ENCODE results near the gene EYS. TPM values are rescaled to one million over a fixed set of nuclear protein-coding genes. Genes with fewer than 3 reads are reported as not detected.

The EYS gene
- total and polyA plus RNA-seq, 3 experiments from 2014 or later = not detected

DNA sequence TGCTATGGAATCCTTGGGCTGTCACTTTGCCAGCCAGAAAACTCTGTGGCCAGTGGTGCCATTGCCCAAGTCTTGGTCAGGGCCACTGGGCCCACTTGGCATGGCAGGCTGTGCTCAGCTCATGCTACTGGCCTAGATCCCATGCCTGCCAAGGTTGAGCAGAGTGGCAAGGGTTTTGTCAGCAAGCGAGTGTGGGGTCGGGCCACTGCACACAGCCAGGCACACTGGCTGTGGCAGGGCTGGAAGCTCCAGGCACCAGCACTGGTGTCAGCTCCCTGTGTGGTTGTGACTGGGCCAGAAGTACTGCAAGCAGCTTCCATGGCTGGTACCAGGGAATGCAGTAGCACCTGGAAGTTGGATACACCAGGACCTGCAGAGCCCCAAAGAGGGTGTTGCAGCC, 846.8 kb downstream of the EYS start:
- H3K9me3 ChIP-seq (ENCODE audit: low read length) = no peaks in the 10 kb centered on the region
- no peak overlapping the region for H3K4me3 ChIP-seq (ENCODE audit: low read length)
- no peak for DNase-seq
- H3K4me3 Mint-ChIP-seq = no peak overlapping the region
- no peaks in the 10 kb centered on the region for H3K27me3 ChIP-seq (ENCODE audit: insufficient read depth, low read length, poor library complexity, severe bottlenecking)
- no peaks in the 10 kb centered on the region for H3K36me3 Mint-ChIP-seq
- no peaks in the 10 kb centered on the region for H3K4me1 ChIP-seq (ENCODE audit: insufficient read depth, low read length)
- no peak overlapping the region for H3K27ac Mint-ChIP-seq
- H3K36me3 ChIP-seq (ENCODE audit: insufficient read depth, low read length) = no peaks in the 10 kb centered on the region
- H3K9me3 Mint-ChIP-seq = peaks cover 4 to 28% (median 9%) of the 10 kb centered on the region in 5 donors
- POLR2A ChIA-PET = no interaction called here
- CTCF ChIA-PET = no interaction called here
- no peaks in the 10 kb centered on the region for H3K4me1 Mint-ChIP-seq
- H3K27ac ChIP-seq (ENCODE audit: low read depth, low read length) = no peak overlapping the region
- no peaks in the 10 kb centered on the region for H3K27me3 Mint-ChIP-seq

DNA sequence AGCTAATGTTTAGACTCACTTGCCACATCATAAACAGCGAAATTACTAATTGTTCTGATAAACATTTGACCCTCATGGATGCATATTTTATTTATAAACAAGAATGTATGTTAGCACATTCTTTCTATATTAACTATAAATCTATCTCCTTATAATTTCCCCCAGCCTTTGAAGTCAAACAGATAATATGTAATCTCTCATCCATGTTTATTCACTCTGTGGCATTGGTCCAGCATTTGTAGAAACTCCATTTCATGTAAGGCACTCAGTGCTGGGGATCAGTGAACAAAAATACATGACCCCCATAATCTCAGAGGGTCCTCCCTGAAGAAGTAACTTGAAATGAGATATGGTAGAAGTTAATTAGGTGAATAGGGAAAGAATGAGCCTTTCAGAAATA, 856.9 kb downstream of the EYS start:
- H3K36me3 ChIP-seq (ENCODE audit: insufficient read depth, low read length) = no peaks in the 10 kb centered on the region
- Mint-ChIP-seq H3K27ac (no peak overlapping the region), H3K27me3 (no peaks in the 10 kb centered on the region), H3K4me3 (no peak overlapping the region), H3K36me3 (no peaks in the 10 kb centered on the region), H3K9me3 (peaks cover 4 to 21% (median 15%) of the 10 kb centered on the region in 5 donors), H3K4me1 (no peaks in the 10 kb centered on the region)
- ChIA-PET CTCF (no interaction called here), POLR2A (no interaction called here)
- no peak overlapping the region for H3K4me3 ChIP-seq (ENCODE audit: low read length)
- no peaks in the 10 kb centered on the region for H3K9me3 ChIP-seq (ENCODE audit: low read length)
- no peaks in the 10 kb centered on the region for H3K27me3 ChIP-seq (ENCODE audit: insufficient read depth, low read length, poor library complexity, severe bottlenecking)
- no peaks in the 10 kb centered on the region for H3K4me1 ChIP-seq (ENCODE audit: insufficient read depth, low read length)
- no peak overlapping the region for H3K27ac ChIP-seq (ENCODE audit: low read depth, low read length)
- DNase-seq = no peak

DNA sequence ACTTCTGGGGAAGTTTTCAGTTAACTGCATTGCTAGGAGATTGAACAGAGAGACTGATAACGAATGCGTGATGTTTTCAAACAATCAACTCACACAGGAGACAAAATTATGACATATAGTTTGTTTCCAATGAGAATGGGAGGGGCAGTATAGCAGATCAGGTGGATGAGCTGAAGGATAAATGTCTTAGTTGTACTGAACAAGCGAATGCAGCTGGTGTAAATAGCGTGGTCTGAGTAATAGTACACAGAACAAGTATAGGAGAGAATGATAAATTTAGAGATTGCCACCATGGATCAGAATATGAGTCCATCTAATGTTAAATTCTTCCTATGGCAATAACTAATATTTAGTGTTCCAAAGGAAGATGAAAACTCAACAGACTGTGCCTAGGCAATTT, 858.6 kb downstream of the EYS start:
- H3K9me3 ChIP-seq (ENCODE audit: low read length) = no peaks in the 10 kb centered on the region
- Mint-ChIP-seq H3K27me3 (no peaks in the 10 kb centered on the region), H3K36me3 (no peaks in the 10 kb centered on the region), H3K27ac (no peak overlapping the region), H3K4me3 (no peak overlapping the region), H3K4me1 (no peaks in the 10 kb centered on the region), H3K9me3 (peaks cover 4 to 25% (median 13%) of the 10 kb centered on the region in 5 donors)
- DNase-seq = no peak
- POLR2A ChIA-PET = no interaction called here
- no peak overlapping the region for H3K27ac ChIP-seq (ENCODE audit: low read depth, low read length)
- H3K27me3 ChIP-seq (ENCODE audit: insufficient read depth, low read length, poor library complexity, severe bottlenecking) = no peaks in the 10 kb centered on the region
- H3K36me3 ChIP-seq (ENCODE audit: insufficient read depth, low read length) = no peaks in the 10 kb centered on the region
- CTCF ChIA-PET = no interaction called here
- no peaks in the 10 kb centered on the region for H3K4me1 ChIP-seq (ENCODE audit: insufficient read depth, low read length)
- H3K4me3 ChIP-seq (ENCODE audit: low read length) = no peak overlapping the region

DNA sequence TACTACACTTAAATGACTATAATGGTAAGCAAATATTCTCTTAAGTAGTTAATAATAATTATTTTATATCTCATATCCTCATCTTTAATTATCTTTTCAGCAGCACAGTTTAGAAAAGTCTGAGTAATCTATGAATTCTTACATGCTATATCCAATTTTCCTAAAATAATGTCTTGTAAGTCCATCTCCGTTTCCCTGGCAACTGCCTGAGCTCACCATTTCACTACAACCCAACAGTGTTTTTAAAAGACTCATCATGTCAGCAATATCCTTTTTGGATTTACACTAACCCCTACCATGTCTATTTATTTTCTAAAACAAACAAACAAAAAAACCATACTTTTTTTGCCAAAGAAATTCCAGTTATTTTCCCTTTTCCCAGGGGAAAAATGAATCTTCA, 859.6 kb downstream of the EYS start:
- no peaks in the 10 kb centered on the region for H3K27me3 ChIP-seq (ENCODE audit: insufficient read depth, low read length, poor library complexity, severe bottlenecking)
- H3K4me1 ChIP-seq (ENCODE audit: insufficient read depth, low read length) = no peaks in the 10 kb centered on the region
- Mint-ChIP-seq H3K4me3 (no peak overlapping the region), H3K36me3 (no peaks in the 10 kb centered on the region), H3K27me3 (no peaks in the 10 kb centered on the region), H3K4me1 (no peaks in the 10 kb centered on the region), H3K9me3 (peaks cover 4 to 25% (median 18%) of the 10 kb centered on the region in 5 donors), H3K27ac (no peak overlapping the region)
- H3K27ac ChIP-seq (ENCODE audit: low read depth, low read length) = no peak overlapping the region
- H3K4me3 ChIP-seq (ENCODE audit: low read length) = no peak overlapping the region
- H3K36me3 ChIP-seq (ENCODE audit: insufficient read depth, low read length) = no peaks in the 10 kb centered on the region
- DNase-seq = no peak
- no peaks in the 10 kb centered on the region for H3K9me3 ChIP-seq (ENCODE audit: low read length)
- POLR2A ChIA-PET = no interaction called here
- CTCF ChIA-PET = no interaction called here

DNA sequence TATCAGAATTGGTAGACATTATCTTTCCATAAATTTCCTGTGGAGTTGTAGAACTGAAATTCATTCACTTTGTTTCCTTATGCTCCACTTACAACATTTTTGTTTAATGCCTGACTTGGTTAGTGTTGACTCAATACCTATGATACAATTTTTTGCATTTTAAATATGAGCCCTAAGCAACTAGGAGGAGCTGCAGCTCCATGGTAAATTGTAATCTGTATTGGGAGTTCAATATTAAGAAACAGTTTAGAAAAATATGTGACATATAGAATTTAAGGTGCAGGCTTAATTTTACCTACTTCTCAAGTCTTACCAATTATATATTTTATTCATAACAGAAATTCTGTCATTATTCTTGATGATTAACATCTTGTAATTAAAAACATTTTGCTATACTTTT, 868.3 kb downstream of the EYS start:
- ChIA-PET POLR2A (no interaction called here), CTCF (no interaction called here)
- Mint-ChIP-seq H3K4me1 (no peaks in the 10 kb centered on the region), H3K4me3 (no peak overlapping the region), H3K36me3 (no peaks in the 10 kb centered on the region), H3K27me3 (no peaks in the 10 kb centered on the region), H3K27ac (no peak overlapping the region), H3K9me3 (peaks cover 2 to 15% (median 10%) of the 10 kb centered on the region in 5 donors)
- no peak overlapping the region for H3K4me3 ChIP-seq (ENCODE audit: low read length)
- DNase-seq = no peak
- H3K36me3 ChIP-seq (ENCODE audit: insufficient read depth, low read length) = no peaks in the 10 kb centered on the region
- H3K9me3 ChIP-seq (ENCODE audit: low read length) = no peaks in the 10 kb centered on the region
- H3K27me3 ChIP-seq (ENCODE audit: insufficient read depth, low read length, poor library complexity, severe bottlenecking) = no peaks in the 10 kb centered on the region
- H3K4me1 ChIP-seq (ENCODE audit: insufficient read depth, low read length) = no peaks in the 10 kb centered on the region
- H3K27ac ChIP-seq (ENCODE audit: low read depth, low read length) = no peak overlapping the region

DNA sequence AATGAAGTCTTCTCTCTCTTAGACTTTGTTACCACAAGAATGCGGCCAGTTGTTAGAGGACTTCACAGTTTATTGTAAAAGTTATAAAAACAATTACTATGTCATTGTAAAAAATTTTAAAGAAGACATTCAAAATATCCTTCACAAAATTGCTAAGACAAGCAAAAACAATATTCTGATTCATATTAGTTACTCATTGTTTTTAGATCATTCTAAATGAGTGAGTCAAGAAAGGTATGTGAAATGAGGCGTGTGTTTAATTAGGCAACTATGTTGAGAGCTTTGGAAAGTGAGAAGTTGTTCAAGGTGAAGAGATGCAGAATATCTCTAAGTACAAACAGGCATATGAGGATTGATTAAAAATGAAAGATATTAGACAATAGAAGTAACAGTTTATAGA, 875.3 kb downstream of the EYS start:
- Mint-ChIP-seq H3K27me3 (no peaks in the 10 kb centered on the region), H3K27ac (no peak overlapping the region), H3K36me3 (no peaks in the 10 kb centered on the region), H3K4me1 (no peaks in the 10 kb centered on the region), H3K4me3 (no peak overlapping the region), H3K9me3 (peaks cover 0 to 20% (median 5%) of the 10 kb centered on the region in 5 donors)
- Histone ChIP-seq H3K9me3 (ENCODE audit: low read length) (no peaks in the 10 kb centered on the region), H3K4me1 (ENCODE audit: insufficient read depth, low read length) (no peaks in the 10 kb centered on the region), H3K27me3 (ENCODE audit: insufficient read depth, low read length, poor library complexity, severe bottlenecking) (no peaks in the 10 kb centered on the region), H3K4me3 (ENCODE audit: low read length) (no peak overlapping the region), H3K27ac (ENCODE audit: low read depth, low read length) (no peak overlapping the region), H3K36me3 (ENCODE audit: insufficient read depth, low read length) (no peaks in the 10 kb centered on the region)
- ChIA-PET POLR2A (no interaction called here), CTCF (no interaction called here)
- no peak for DNase-seq

DNA sequence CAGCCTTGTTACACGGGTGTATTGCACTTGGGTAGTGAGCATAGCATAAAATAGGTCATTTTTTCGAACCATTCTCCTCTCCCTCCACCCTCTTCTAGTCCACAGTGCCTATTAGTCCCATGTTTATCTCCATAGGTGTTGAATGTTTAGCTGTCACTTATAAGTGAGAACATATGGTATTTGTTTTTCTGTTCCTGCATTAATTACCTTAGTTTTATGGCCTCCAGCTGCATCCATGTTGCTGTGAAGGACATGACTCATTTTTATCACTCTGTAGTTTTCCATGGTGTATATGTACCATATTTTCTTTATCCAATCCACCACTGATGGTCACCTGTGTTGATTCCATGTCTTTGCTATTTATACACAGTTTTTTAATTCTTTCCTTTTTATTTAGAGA, 889.5 kb downstream of the EYS start:
- ChIA-PET POLR2A (no interaction called here), CTCF (no interaction called here)
- Histone ChIP-seq H3K9me3 (ENCODE audit: low read length) (no peaks in the 10 kb centered on the region), H3K4me1 (ENCODE audit: insufficient read depth, low read length) (no peaks in the 10 kb centered on the region), H3K4me3 (ENCODE audit: low read length) (no peak overlapping the region), H3K27ac (ENCODE audit: low read depth, low read length) (no peak overlapping the region), H3K36me3 (ENCODE audit: insufficient read depth, low read length) (no peaks in the 10 kb centered on the region), H3K27me3 (ENCODE audit: insufficient read depth, low read length, poor library complexity, severe bottlenecking) (no peaks in the 10 kb centered on the region)
- peaks cover 0 to 26% (median 7%) of the 10 kb centered on the region in 5 donors for H3K9me3 Mint-ChIP-seq
- no peaks in the 10 kb centered on the region for H3K4me1 Mint-ChIP-seq
- H3K27ac Mint-ChIP-seq = no peak overlapping the region
- no peaks in the 10 kb centered on the region for H3K27me3 Mint-ChIP-seq
- H3K36me3 Mint-ChIP-seq = no peaks in the 10 kb centered on the region
- DNase-seq = no peak
- no peak overlapping the region for H3K4me3 Mint-ChIP-seq

DNA sequence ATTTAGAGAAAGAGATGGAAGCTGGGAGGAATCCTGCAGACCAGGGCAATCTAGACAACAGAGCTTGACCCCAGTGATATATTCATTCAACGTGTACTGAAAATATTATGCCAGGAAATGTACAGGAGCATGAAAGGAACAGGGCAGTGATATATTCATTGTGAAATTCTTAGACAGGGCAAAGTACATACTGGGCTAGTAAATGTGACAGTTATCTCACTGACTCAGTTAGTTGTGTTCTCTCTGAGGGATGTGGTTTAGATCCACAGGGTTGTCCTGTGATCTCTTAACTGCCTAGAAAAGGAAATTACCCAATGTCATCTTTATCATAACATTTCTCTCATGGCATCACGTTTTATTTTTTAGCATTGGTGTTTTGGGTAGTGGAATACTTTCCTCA, 891.3 kb downstream of the EYS start:
- Mint-ChIP-seq H3K27ac (no peak overlapping the region), H3K4me1 (no peaks in the 10 kb centered on the region), H3K9me3 (peaks cover 0 to 16% (median 7%) of the 10 kb centered on the region in 5 donors), H3K4me3 (no peak overlapping the region), H3K27me3 (no peaks in the 10 kb centered on the region), H3K36me3 (no peaks in the 10 kb centered on the region)
- H3K9me3 ChIP-seq (ENCODE audit: low read length) = no peaks in the 10 kb centered on the region
- H3K4me1 ChIP-seq (ENCODE audit: insufficient read depth, low read length) = no peaks in the 10 kb centered on the region
- no peak overlapping the region for H3K27ac ChIP-seq (ENCODE audit: low read depth, low read length)
- no peak for DNase-seq
- no peaks in the 10 kb centered on the region for H3K36me3 ChIP-seq (ENCODE audit: insufficient read depth, low read length)
- CTCF ChIA-PET = no interaction called here
- POLR2A ChIA-PET = no interaction called here
- no peaks in the 10 kb centered on the region for H3K27me3 ChIP-seq (ENCODE audit: insufficient read depth, low read length, poor library complexity, severe bottlenecking)
- no peak overlapping the region for H3K4me3 ChIP-seq (ENCODE audit: low read length)

DNA sequence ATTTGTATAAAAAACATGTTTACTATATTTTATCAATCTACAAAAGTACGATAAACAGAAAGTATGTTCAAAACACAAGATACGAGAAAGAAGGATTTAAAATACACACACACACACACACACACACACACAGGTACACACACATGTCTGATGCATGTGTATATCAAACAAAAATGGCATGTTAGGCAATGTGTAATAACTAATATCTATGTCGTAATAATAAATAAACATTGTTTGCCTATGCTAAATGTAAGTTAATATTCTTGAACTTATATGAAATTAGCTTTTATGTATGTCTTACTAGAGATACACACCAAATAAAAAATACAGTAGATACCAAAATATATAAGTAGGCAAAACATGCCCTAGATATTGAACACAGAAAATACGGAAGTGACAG, 894.9 kb downstream of the EYS start:
- CTCF ChIA-PET = no interaction called here
- H3K4me1 ChIP-seq (ENCODE audit: insufficient read depth, low read length) = no peaks in the 10 kb centered on the region

More for the DNA sequence above, 894.9 kb downstream of the EYS start:
- DNase-seq = no peak
- POLR2A ChIA-PET = no interaction called here
- Mint-ChIP-seq H3K36me3 (no peaks in the 10 kb centered on the region), H3K4me3 (no peak overlapping the region), H3K27me3 (no peaks in the 10 kb centered on the region), H3K4me1 (no peaks in the 10 kb centered on the region), H3K9me3 (peaks cover 0 to 22% (median 10%) of the 10 kb centered on the region in 5 donors), H3K27ac (no peak overlapping the region)
- no peaks in the 10 kb centered on the region for H3K27me3 ChIP-seq (ENCODE audit: insufficient read depth, low read length, poor library complexity, severe bottlenecking)
- H3K4me3 ChIP-seq (ENCODE audit: low read length) = no peak overlapping the region
- H3K27ac ChIP-seq (ENCODE audit: low read depth, low read length) = no peak overlapping the region
- no peaks in the 10 kb centered on the region for H3K36me3 ChIP-seq (ENCODE audit: insufficient read depth, low read length)
- H3K9me3 ChIP-seq (ENCODE audit: low read length) = no peaks in the 10 kb centered on the region

Measured in CD8-positive, alpha-beta memory T cell (primary cell).